Measurements from ENCODE around the gene MPC2.

DNA sequence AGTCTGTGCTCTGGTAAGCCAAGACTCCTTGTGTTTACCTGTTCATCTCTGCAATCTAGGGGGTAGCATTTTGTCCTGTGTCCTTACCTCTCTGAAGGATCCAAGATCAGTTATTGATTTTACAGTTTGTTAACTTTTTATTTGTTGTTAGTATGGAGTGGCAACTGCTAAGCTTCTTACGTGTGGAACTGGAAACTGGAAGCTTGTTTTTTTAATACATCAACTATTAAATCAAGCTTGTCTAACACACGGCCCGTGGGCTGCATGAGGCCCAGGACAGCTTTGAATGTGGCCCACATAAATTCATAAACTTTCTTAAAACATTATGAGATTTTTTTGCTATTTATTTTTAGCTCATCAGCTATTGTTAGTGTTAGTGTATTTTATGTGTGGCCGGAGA lies 29.2 kb upstream of the MPC2 start:
- TF ChIP-seq, protein P1, sequence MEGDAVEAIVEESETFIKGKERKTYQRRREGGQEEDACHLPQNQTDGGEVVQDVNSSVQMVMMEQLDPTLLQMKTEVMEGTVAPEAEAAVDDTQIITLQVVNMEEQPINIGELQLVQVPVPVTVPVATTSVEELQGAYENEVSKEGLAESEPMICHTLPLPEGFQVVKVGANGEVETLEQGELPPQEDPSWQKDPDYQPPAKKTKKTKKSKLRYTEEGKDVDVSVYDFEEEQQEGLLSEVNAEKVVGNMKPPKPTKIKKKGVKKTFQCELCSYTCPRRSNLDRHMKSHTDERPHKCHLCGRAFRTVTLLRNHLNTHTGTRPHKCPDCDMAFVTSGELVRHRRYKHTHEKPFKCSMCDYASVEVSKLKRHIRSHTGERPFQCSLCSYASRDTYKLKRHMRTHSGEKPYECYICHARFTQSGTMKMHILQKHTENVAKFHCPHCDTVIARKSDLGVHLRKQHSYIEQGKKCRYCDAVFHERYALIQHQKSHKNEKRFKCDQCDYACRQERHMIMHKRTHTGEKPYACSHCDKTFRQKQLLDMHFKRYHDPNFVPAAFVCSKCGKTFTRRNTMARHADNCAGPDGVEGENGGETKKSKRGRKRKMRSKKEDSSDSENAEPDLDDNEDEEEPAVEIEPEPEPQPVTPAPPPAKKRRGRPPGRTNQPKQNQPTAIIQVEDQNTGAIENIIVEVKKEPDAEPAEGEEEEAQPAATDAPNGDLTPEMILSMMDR (IDR thresholded peaks at IDR 0.05) = no peak
- no peak for TF ChIP-seq POLR2A (IDR thresholded peaks at IDR 0.05)
